WTC11 (cell line): ENCODE data around the gene ROBO2. TPM values are rescaled to one million over a fixed set of nuclear protein-coding genes. Genes with fewer than 3 reads are reported as not detected.

ENCODE experiments used
- ATAC-seq: fragments of 200-7000 bp; cut with Tn5 transposase; 2 replicates; pipeline ENCODE4 v1.10.0; 2021; ENCODE audit warnings: mild to moderate bottlenecking, moderate library complexity
- CTCF ChIA-PET: fragments of 300-600 bp; sonication (Branson Sonifier 250); formaldehyde crosslinking; loops from one replicate; lab custom pipeline; 2021; ENCODE audit warnings: antibody characterized with exemption; lab: Charles Lee
- POLR2A ChIA-PET: fragments of 350-600 bp; sonication (Branson Sonifier 250); formaldehyde crosslinking; loops from one replicate; lab custom pipeline; 2021; ENCODE audit warnings: antibody characterized with exemption; lab: Charles Lee
- DNase-seq: peaks from one replicate; pipeline ENCODE4 v3.0.0; 2021; ENCODE audit warnings: low spot score
- H3K27ac Mint-ChIP-seq: 2 replicates; pipeline ENCODE4 v1.8.0; 2021; ENCODE audit warnings: mixed read lengths
- H3K27me3 Mint-ChIP-seq: 2 replicates; pipeline ENCODE4 v1.8.0; 2021; ENCODE audit warnings: low read depth, mild to moderate bottlenecking, moderate library complexity, mixed read lengths
- H3K36me3 Mint-ChIP-seq: 2 replicates; pipeline ENCODE4 v1.8.0; 2021; ENCODE audit warnings: mixed read lengths
- H3K4me1 Mint-ChIP-seq: 2 replicates; pipeline ENCODE4 v1.8.0; 2022; ENCODE audit warnings: mixed read lengths
- H3K4me3 Mint-ChIP-seq: 2 replicates; pipeline ENCODE4 v1.8.0; 2021; ENCODE audit warnings: mild to moderate bottlenecking, moderate library complexity, mixed read lengths
- H3K9me3 Mint-ChIP-seq: 2 replicates; pipeline ENCODE4 v1.8.0; 2021; ENCODE audit warnings: mixed read lengths
- ATF1 ChIP-seq: sonication (generic); formaldehyde crosslinking; IDR thresholded peaks from 2 replicates; pipeline ENCODE4 v1.8.1; 2023; ENCODE audit warnings: mild to moderate bottlenecking, moderate library complexity, missing genetic modification reagents
- CBFB ChIP-seq: sonication (generic); formaldehyde crosslinking; IDR thresholded peaks from 2 replicates; pipeline ENCODE4 v1.8.1; 2022; ENCODE audit warnings: mild to moderate bottlenecking, low read depth, missing genetic modification reagents
- CREM ChIP-seq: sonication (generic); formaldehyde crosslinking; IDR thresholded peaks from 2 replicates; pipeline ENCODE4 v1.8.1; 2022; ENCODE audit warnings: mild to moderate bottlenecking, missing genetic modification reagents, moderate library complexity
- FOXJ3 ChIP-seq: sonication (generic); formaldehyde crosslinking; IDR thresholded peaks from 2 replicates; pipeline ENCODE4 v1.9.0; 2021; ENCODE audit warnings: missing genetic modification reagents, mild to moderate bottlenecking, borderline replicate concordance
- HMGA2 ChIP-seq: fragments of 250-450 bp; sonication (Bioruptor Pico); IDR thresholded peaks from 2 replicates; pipeline ENCODE4 v1.4.0; 2021; ENCODE audit warnings: mild to moderate bottlenecking, moderate library complexity
- IRF2 ChIP-seq: sonication (generic); formaldehyde crosslinking; IDR thresholded peaks from 2 replicates; pipeline ENCODE4 v1.8.0; 2022; ENCODE audit warnings: low read depth, missing genetic modification reagents, borderline replicate concordance
- MAX ChIP-seq: sonication (generic); formaldehyde crosslinking; IDR thresholded peaks from 2 replicates; pipeline ENCODE4 v1.8.0; 2022; ENCODE audit warnings: mild to moderate bottlenecking, missing genetic modification reagents
- NR3C1 ChIP-seq: sonication (generic); formaldehyde crosslinking; conservative IDR thresholded peaks from 2 replicates; pipeline ENCODE4 v1.8.1; 2023; ENCODE audit warnings: low read depth, mild to moderate bottlenecking, missing genetic modification reagents
- OVOL2 ChIP-seq: fragments of 250-450 bp; sonication (Bioruptor Pico); IDR thresholded peaks from 2 replicates; pipeline ENCODE4 v1.9.0; 2021; ENCODE audit warnings: mild to moderate bottlenecking, borderline replicate concordance
- RORB ChIP-seq: fragments of 250-450 bp; sonication (Bioruptor Pico); IDR thresholded peaks from 2 replicates; pipeline ENCODE4 v1.9.0; 2021; ENCODE audit warnings: mild to moderate bottlenecking
- SMAD3 ChIP-seq: sonication (generic); formaldehyde crosslinking; IDR thresholded peaks from 2 replicates; pipeline ENCODE4 v1.8.0; 2022; ENCODE audit warnings: missing genetic modification reagents, mild to moderate bottlenecking, borderline replicate concordance
- SOX15 ChIP-seq: fragments of 250-450 bp; sonication (Bioruptor Pico); IDR thresholded peaks from 2 replicates; pipeline ENCODE4 v1.9.0; 2021; ENCODE audit warnings: mild to moderate bottlenecking
- TEAD1 ChIP-seq: sonication (generic); formaldehyde crosslinking; IDR thresholded peaks from 2 replicates; pipeline ENCODE4 v1.8.0; 2022; ENCODE audit warnings: mild to moderate bottlenecking, missing genetic modification reagents
- ZBTB21 ChIP-seq: sonication (generic); formaldehyde crosslinking; IDR thresholded peaks from 2 replicates; pipeline ENCODE4 v1.8.1; 2023; ENCODE audit warnings: mild to moderate bottlenecking, missing genetic modification reagents, borderline replicate concordance
- ZNF138 ChIP-seq: sonication (generic); formaldehyde crosslinking; conservative IDR thresholded peaks from 2 replicates; pipeline ENCODE4 v1.8.1; 2022; ENCODE audit warnings: mild to moderate bottlenecking, moderate library complexity, missing genetic modification reagents
- ZNF219 ChIP-seq: sonication (generic); formaldehyde crosslinking; IDR thresholded peaks from 2 replicates; pipeline ENCODE4 v1.8.0; 2023; ENCODE audit warnings: missing genetic modification reagents, mild to moderate bottlenecking, borderline replicate concordance
- ZNF281 ChIP-seq: sonication (generic); formaldehyde crosslinking; IDR thresholded peaks from 2 replicates; pipeline ENCODE4 v1.8.0; 2023; ENCODE audit warnings: mild to moderate bottlenecking, missing genetic modification reagents
- ZNF396 ChIP-seq: fragments of 250-450 bp; sonication (Bioruptor Pico); IDR thresholded peaks from 2 replicates; pipeline ENCODE4 v1.8.0; 2021; ENCODE audit warnings: mild to moderate bottlenecking, moderate library complexity, borderline replicate concordance
- total RNA-seq: library from RNA; stranded (reverse); gene quantifications from 3 replicates; pipeline ENCODE4 v1.2.3, GENCODE V29; 2021
- TF ChIP-seq, protein P1 (sequence below): sonication (generic); formaldehyde crosslinking; IDR thresholded peaks from 2 replicates; pipeline ENCODE4 v1.8.1; 2022; ENCODE audit warnings: missing genetic modification reagents, borderline replicate concordance
- TF ChIP-seq, protein P2 (sequence below): fragments of 250-450 bp; sonication (Bioruptor Pico); IDR thresholded peaks from 2 replicates; pipeline ENCODE4 v1.9.0; 2021; ENCODE audit warnings: mild to moderate bottlenecking
- TF ChIP-seq, protein P3 (sequence below): sonication (generic); formaldehyde crosslinking; IDR thresholded peaks from 2 replicates; pipeline ENCODE4 v1.8.1; 2023; ENCODE audit warnings: mild to moderate bottlenecking, missing genetic modification reagents, moderate library complexity
- TF ChIP-seq, protein P4 (sequence below): sonication (generic); formaldehyde crosslinking; IDR thresholded peaks from 2 replicates; pipeline ENCODE4 v1.8.1; 2023; ENCODE audit warnings: mild to moderate bottlenecking, missing genetic modification reagents
- TF ChIP-seq, protein P5 (sequence below): sonication (generic); formaldehyde crosslinking; conservative IDR thresholded peaks from 2 replicates; pipeline ENCODE4 v1.8.1; 2022; ENCODE audit warnings: mild to moderate bottlenecking, missing genetic modification reagents

ROBO2 gene
- total RNA-seq, 1 experiment from 2014 or later: 11.7 TPM

GRCh38 chr3:77342027-77342426 lies 302.1 kb downstream of the ROBO2 start:
- CTCF ChIA-PET: no interaction called here
- H3K9me3 Mint-ChIP-seq: peaks cover 7% of the 10 kb centered on the region
- TF ChIP-seq, protein P1, sequence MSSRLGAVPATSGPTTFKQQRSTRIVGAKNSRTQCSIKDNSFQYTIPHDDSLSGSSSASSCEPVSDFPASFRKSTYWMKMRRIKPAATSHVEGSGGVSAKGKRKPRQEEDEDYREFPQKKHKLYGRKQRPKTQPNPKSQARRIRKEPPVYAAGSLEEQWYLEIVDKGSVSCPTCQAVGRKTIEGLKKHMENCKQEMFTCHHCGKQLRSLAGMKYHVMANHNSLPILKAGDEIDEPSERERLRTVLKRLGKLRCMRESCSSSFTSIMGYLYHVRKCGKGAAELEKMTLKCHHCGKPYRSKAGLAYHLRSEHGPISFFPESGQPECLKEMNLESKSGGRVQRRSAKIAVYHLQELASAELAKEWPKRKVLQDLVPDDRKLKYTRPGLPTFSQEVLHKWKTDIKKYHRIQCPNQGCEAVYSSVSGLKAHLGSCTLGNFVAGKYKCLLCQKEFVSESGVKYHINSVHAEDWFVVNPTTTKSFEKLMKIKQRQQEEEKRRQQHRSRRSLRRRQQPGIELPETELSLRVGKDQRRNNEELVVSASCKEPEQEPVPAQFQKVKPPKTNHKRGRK: no peak
- TF ChIP-seq IRF2 (CRISPR knock-in tag) (no peak), ZNF219 (no peak)

GRCh38 chr3:77342688-77343087 lies 302.8 kb downstream of the ROBO2 start:
- Mint-ChIP-seq H3K4me3 (no peak overlapping the region), H3K27ac (no peak overlapping the region), H3K4me1 (peaks cover 5% of the 10 kb centered on the region), H3K9me3 (peaks cover 7% of the 10 kb centered on the region), H3K36me3 (no peaks in the 10 kb centered on the region), H3K27me3 (no peaks in the 10 kb centered on the region)
- no peak for DNase-seq
- ATAC-seq: no peak
- TF ChIP-seq NR3C1 (CRISPR knock-in tag) (no peak), ZNF281 (CRISPR knock-in tag) (no peak), OVOL2 (CRISPR knock-in tag) (no peak), MAX (CRISPR knock-in tag) (no peak), CBFB (CRISPR knock-in tag) (no peak), ZNF396 (CRISPR knock-in tag) (no peak), SMAD3 (no peak), ZNF138 (CRISPR knock-in tag) (no peak), CREM (CRISPR knock-in tag) (no peak)
- TF ChIP-seq, protein P2, sequence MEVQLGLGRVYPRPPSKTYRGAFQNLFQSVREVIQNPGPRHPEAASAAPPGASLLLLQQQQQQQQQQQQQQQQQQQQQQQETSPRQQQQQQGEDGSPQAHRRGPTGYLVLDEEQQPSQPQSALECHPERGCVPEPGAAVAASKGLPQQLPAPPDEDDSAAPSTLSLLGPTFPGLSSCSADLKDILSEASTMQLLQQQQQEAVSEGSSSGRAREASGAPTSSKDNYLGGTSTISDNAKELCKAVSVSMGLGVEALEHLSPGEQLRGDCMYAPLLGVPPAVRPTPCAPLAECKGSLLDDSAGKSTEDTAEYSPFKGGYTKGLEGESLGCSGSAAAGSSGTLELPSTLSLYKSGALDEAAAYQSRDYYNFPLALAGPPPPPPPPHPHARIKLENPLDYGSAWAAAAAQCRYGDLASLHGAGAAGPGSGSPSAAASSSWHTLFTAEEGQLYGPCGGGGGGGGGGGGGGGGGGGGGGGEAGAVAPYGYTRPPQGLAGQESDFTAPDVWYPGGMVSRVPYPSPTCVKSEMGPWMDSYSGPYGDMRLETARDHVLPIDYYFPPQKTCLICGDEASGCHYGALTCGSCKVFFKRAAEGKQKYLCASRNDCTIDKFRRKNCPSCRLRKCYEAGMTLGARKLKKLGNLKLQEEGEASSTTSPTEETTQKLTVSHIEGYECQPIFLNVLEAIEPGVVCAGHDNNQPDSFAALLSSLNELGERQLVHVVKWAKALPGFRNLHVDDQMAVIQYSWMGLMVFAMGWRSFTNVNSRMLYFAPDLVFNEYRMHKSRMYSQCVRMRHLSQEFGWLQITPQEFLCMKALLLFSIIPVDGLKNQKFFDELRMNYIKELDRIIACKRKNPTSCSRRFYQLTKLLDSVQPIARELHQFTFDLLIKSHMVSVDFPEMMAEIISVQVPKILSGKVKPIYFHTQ (CRISPR knock-in tag): no peak
- ChIA-PET CTCF (interaction anchor here (0.7 kb wide), 1 partner anchor 80 kb away, joined by 3 read pairs; no protein-coding TSS in a partner anchor), POLR2A (no interaction called here)

More at GRCh38 chr3:77342027-77342426, 302.1 kb downstream of the ROBO2 start:
- Mint-ChIP-seq H3K4me3 (no peak overlapping the region), H3K36me3 (no peaks in the 10 kb centered on the region), H3K27me3 (no peaks in the 10 kb centered on the region), H3K27ac (no peak overlapping the region), H3K4me1 (0 out of 2 replicates have a peak, but pooled peaks cover 4% of the 10 kb centered on the region)
- POLR2A ChIA-PET: no interaction called here
- DNase-seq (no peak), ATAC-seq (no peak)

GRCh38 chr3:77345009-77345408 lies 305.1 kb downstream of the ROBO2 start:
- H3K9me3 Mint-ChIP-seq: peaks cover 7% of the 10 kb centered on the region
- POLR2A ChIA-PET: no interaction called here
- no peak for DNase-seq
- H3K27me3 Mint-ChIP-seq: no peaks in the 10 kb centered on the region
- no peak for ATAC-seq
- H3K4me3 Mint-ChIP-seq: no peak overlapping the region
- H3K4me1 Mint-ChIP-seq: peaks cover 23% of the 10 kb centered on the region
- CTCF ChIA-PET: no interaction called here
- no peaks in the 10 kb centered on the region for H3K36me3 Mint-ChIP-seq
- no peak overlapping the region for H3K27ac Mint-ChIP-seq
- TF ChIP-seq MAX (CRISPR knock-in tag) (no peak), HMGA2 (CRISPR knock-in tag) (no peak), RORB (CRISPR knock-in tag) (no peak), TEAD1 (no peak), ZBTB21 (CRISPR knock-in tag) (no peak), SOX15 (CRISPR knock-in tag) (no peak), ATF1 (CRISPR knock-in tag) (no peak), FOXJ3 (no peak)
- TF ChIP-seq, protein P3, sequence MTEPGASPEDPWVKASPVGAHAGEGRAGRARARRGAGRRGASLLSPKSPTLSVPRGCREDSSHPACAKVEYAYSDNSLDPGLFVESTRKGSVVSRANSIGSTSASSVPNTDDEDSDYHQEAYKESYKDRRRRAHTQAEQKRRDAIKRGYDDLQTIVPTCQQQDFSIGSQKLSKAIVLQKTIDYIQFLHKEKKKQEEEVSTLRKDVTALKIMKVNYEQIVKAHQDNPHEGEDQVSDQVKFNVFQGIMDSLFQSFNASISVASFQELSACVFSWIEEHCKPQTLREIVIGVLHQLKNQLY: no peak
- TF ChIP-seq, protein P4, sequence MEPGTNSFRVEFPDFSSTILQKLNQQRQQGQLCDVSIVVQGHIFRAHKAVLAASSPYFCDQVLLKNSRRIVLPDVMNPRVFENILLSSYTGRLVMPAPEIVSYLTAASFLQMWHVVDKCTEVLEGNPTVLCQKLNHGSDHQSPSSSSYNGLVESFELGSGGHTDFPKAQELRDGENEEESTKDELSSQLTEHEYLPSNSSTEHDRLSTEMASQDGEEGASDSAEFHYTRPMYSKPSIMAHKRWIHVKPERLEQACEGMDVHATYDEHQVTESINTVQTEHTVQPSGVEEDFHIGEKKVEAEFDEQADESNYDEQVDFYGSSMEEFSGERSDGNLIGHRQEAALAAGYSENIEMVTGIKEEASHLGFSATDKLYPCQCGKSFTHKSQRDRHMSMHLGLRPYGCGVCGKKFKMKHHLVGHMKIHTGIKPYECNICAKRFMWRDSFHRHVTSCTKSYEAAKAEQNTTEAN (CRISPR knock-in tag): no peak
- TF ChIP-seq, protein P5, sequence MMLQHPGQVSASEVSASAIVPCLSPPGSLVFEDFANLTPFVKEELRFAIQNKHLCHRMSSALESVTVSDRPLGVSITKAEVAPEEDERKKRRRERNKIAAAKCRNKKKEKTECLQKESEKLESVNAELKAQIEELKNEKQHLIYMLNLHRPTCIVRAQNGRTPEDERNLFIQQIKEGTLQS (CRISPR knock-in tag): no peak
